Measurements from ENCODE around the gene ENDOU. TPM values are rescaled to one million over a fixed set of nuclear protein-coding genes. Genes with fewer than 3 reads are reported as not detected.

Gene ENDOU
- total RNA-seq, 1 experiment from 2014 or later = not detected

- H3K27ac ChIP-seq (ENCODE audit: low read depth, low read length) = no peak overlapping the region
- no peak overlapping the region for H2AFZ ChIP-seq (ENCODE audit: low read depth, low read length, poor library complexity, severe bottlenecking)
- ChIA-PET RAD21 (ENCODE audit: low non-redundant PET in 1 of 2, low total read pairs in 2 of 2, uncharacterized antibody in 2 of 2, unreplicated experiment in 2 of 2) (interaction anchor here (0.6 to 5.5 kb wide), 8 partner anchors 12 to 1655 kb away, joined by 3 to 61 read pairs (median 8); partner anchors contain the start of gene RAPGEF3 (in 1 of the 2)), CTCF (interaction anchor here (0.7 to 6.2 kb wide), 21 partner anchors 10 to 710 kb away, joined by 3 to 197 read pairs (median 4); partner anchors contain the start of genes HDAC7, RAPGEF3 and SLC48A1), POLR2A (interaction anchor here (1.2 to 1.6 kb wide), 2 partner anchors 25 to 98 kb away, joined by 3 to 4 read pairs; no protein-coding TSS in a partner anchor)
- peaks cover 24 to 37% of the 10 kb centered on the region in 2 experiments for H3K4me1 ChIP-seq (ENCODE audit: control insufficient read depth in 1 of 2, insufficient read depth in 2 of 2, low read length in 2 of 2)
- peak; percentile 53 for ATAC-seq
- DNase-seq (ENCODE audit: low read depth, low spot score) = peak; percentile 26
- H3K9me2 ChIP-seq (ENCODE audit: insufficient read depth) = no peaks in the 10 kb centered on the region
- H3K27me3 ChIP-seq (ENCODE audit: insufficient read depth, low read length) = no peaks in the 10 kb centered on the region
- no TSS peak for BruUV-seq (replicated peaks)
- no peak overlapping the region for H3K4me3 ChIP-seq (replicated peaks in 1 of 2; ENCODE audit: low read depth in 1 of 2, low read length in 2 of 2)
- intact Hi-C loops (cut with micrococcal nuclease) = no loop called here
- no peak overlapping the region for H3K9ac ChIP-seq (ENCODE audit: low read length)
- H4K20me1 ChIP-seq (ENCODE audit: insufficient read depth) = no peaks in the 10 kb centered on the region
- TF ChIP-seq SP1 (IDR thresholded peaks at IDR 0.05; ENCODE audit: low read depth) = no peak
- TF ChIP-seq CBX3 (IDR thresholded peaks at IDR 0.05; ENCODE audit: low read depth) = peak; percentile 78; the same call in 1 of the 2 replicates
- TF ChIP-seq TCF7L2 (IDR thresholded peaks at IDR 0.05; ENCODE audit: borderline replicate concordance, extremely low read depth, insufficient read depth, insufficient read length) = no peak
- TF ChIP-seq ELF1 (IDR thresholded peaks at IDR 0.05; ENCODE audit: borderline replicate concordance, low read depth) = no peak; the same call in 1 of the 2 replicates
- TF ChIP-seq ZNF274 (IDR thresholded peaks at IDR 0.05; ENCODE audit: low read depth, low read length) = no peak
- TF ChIP-seq CTCF (IDR thresholded peaks at IDR 0.05 in 2 of 3, conservative IDR thresholded peaks at IDR 0.05 in 1 of 3; ENCODE audit: borderline replicate concordance in 1 of 3, insufficient read depth in 1 of 3, low read depth in 2 of 3, low read length in 2 of 3) = peak; percentile 90 to 98 (median 96)
- no peak for TF ChIP-seq REST (IDR thresholded peaks at IDR 0.05; ENCODE audit: low read depth)
- no peak for TF ChIP-seq SIN3A (IDR thresholded peaks at IDR 0.05; ENCODE audit: low read depth)
- peak; percentile 91 for TF ChIP-seq RAD21 (IDR thresholded peaks at IDR 0.05; ENCODE audit: low read depth)
- TF ChIP-seq POLR2A (IDR thresholded peaks at IDR 0.05; ENCODE audit: borderline replicate concordance, extremely low read depth, insufficient read depth, insufficient read length) = no peak
- no peak for TF ChIP-seq ATF3 (IDR thresholded peaks at IDR 0.05)
- no peak for TF ChIP-seq ZBTB33 (IDR thresholded peaks at IDR 0.05; ENCODE audit: extremely low read depth, insufficient replicate concordance, low read length)
- no peak for TF ChIP-seq YY1 (IDR thresholded peaks at IDR 0.05; ENCODE audit: extremely low read depth, insufficient replicate concordance, low read depth, low read length)
- H3K79me2 ChIP-seq (ENCODE audit: insufficient read depth, low read length) = no peaks in the 10 kb centered on the region
- H3K9me3 ChIP-seq (ENCODE audit: control insufficient read depth in 1 of 2, insufficient read depth in 1 of 2, low read depth in 1 of 2, low read length in 2 of 2) = no peaks in the 10 kb centered on the region
- no peaks in the 10 kb centered on the region for H3K36me3 ChIP-seq (ENCODE audit: control insufficient read depth in 1 of 2, insufficient read depth in 2 of 2, low read length in 2 of 2)
- H3K4me2 ChIP-seq (ENCODE audit: low read length) = no peak overlapping the region
Observed at GRCh38 chr12:47742253-47742825, 17.0 kb upstream of the ENDOU start.
